Lower lobe of right lung (tissue), 2 donors: ENCODE data around the gene FAM221A. TPM values are rescaled to one million over a fixed set of nuclear protein-coding genes. Genes with fewer than 3 reads are reported as not detected.

ENCODE experiments used
- ATAC-seq, 2 donors: fragments of 200-7000 bp; cut with Tn5 transposase; one replicate each; pipeline ENCODE4 v1.9.1; 2020 to 2022; ENCODE audit warnings: mild to moderate bottlenecking in 2 of 2, moderate library complexity in 2 of 2
- DNase-seq: peaks from one replicate; pipeline ENCODE4 v3.0.0-alpha.2; 2020
- H3K27ac ChIP-seq: fragments of 200-600 bp; one replicate; pipeline ENCODE4 v1.8.0; 2022
- H3K27me3 ChIP-seq: fragments of 200-600 bp; one replicate; pipeline ENCODE4 v1.8.0; 2022; ENCODE audit warnings: low read depth
- H3K36me3 ChIP-seq: fragments of 200-600 bp; one replicate; pipeline ENCODE4 v1.8.0; 2022; ENCODE audit warnings: mild to moderate bottlenecking
- H3K4me1 ChIP-seq: fragments of 200-600 bp; one replicate; pipeline ENCODE4 v1.8.0; 2022
- H3K4me3 ChIP-seq: fragments of 200-600 bp; one replicate; pipeline ENCODE4 v1.8.0; 2022; ENCODE audit warnings: mild to moderate bottlenecking
- H3K9me3 ChIP-seq: fragments of 200-600 bp; one replicate; pipeline ENCODE4 v1.8.0; 2022
- intact Hi-C: fragments of 100-400 bp; cut with DNase I; formaldehyde crosslinking; loops from one replicate; pipeline ENCODE4 v1.11.0; 2022
- total RNA-seq: library from RNA; stranded (reverse); fragmentation: NEBNext Ultra II Directional; extraction: Animal tissue kit (Norgen Biotek cat#: 25700); gene quantifications from one replicate; pipeline ENCODE4 v1.2.1, GENCODE V29; 2021
- TF ChIP-seq, protein P1 (sequence below): fragments of 200-600 bp; IDR thresholded peaks from one replicate; pipeline ENCODE4 v1.8.0; 2022; ENCODE audit warnings: antibody characterized with exemption, mild to moderate bottlenecking
- donor health status: DM: no; HTN: yes; CAD: no; lungs with severe emphysema.

The FAM221A gene
- total RNA-seq, 1 donor from 2014 or later, result 10.3 TPM

DNA sequence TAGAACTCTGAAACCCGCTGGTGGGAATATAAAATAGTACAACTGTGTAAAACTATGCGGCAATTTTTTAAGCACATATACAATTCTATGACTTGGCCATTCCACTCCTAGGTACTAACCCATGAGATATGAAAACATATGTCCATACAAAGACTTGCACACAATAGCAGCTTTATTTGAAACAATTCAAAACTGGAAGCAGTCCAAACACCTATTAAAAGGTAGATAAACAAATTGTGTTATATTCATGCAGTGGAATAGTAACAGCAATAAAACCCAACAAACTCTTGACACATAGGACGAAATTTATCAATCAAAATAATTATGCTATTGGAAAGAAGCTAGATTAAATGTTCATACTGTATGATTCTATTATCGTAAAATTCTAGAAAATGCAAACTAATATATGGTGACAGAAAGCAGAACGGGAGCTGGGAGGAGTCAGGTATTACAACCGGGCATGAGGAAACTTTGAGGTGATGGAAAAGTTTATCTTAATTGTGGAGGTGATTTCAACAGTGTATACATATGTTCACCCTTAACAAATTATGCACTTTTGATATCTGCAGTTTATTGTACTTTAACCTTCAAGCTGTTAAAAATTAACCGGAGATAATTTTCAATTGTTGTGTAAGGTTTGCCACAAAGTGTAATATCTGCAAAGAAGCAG, 29.2 kb downstream of the FAM221A start:
- H3K4me1 ChIP-seq, result no peaks in the 10 kb centered on the region
- no peaks in the 10 kb centered on the region for H3K27me3 ChIP-seq
- H3K4me3 ChIP-seq, result no peak overlapping the region
- intact Hi-C loops, result no loop called here
- peaks cover 5% of the 10 kb centered on the region for H3K9me3 ChIP-seq
- DNase-seq, result no peak
- no peak overlapping the region for H3K27ac ChIP-seq
- TF ChIP-seq, protein P1, sequence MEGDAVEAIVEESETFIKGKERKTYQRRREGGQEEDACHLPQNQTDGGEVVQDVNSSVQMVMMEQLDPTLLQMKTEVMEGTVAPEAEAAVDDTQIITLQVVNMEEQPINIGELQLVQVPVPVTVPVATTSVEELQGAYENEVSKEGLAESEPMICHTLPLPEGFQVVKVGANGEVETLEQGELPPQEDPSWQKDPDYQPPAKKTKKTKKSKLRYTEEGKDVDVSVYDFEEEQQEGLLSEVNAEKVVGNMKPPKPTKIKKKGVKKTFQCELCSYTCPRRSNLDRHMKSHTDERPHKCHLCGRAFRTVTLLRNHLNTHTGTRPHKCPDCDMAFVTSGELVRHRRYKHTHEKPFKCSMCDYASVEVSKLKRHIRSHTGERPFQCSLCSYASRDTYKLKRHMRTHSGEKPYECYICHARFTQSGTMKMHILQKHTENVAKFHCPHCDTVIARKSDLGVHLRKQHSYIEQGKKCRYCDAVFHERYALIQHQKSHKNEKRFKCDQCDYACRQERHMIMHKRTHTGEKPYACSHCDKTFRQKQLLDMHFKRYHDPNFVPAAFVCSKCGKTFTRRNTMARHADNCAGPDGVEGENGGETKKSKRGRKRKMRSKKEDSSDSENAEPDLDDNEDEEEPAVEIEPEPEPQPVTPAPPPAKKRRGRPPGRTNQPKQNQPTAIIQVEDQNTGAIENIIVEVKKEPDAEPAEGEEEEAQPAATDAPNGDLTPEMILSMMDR, result no peak
- H3K36me3 ChIP-seq, result peaks cover 10% of the 10 kb centered on the region
- ATAC-seq, result no peak

DNA sequence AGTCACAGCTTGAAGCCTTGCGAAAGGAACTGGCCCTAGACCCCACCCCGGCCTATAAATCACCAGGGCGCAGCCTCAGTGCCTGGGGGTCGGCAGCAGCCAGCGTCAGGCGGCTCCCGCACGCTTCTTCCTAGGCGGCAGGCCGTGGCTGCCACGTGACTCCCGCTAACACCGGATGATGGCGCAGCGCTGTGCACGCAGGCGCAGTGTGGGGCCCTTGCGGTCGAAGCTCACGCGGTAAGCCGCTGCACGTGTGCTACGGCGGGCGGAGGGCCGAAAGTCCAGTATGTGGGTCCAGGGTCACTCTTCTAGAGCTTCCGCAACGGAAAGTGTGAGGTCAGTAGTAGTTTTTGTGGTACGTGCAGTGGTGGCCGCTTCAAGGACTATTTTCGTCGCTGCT, 30.0 kb downstream of the FAM221A start, which contains the start of gene STK31:
Gene STK31, plus strand, starts transcription at position 220 of the 400 bp plus-strand sequence. Its CDS starts 67 bp downstream, at position 287.
- Histone ChIP-seq H3K36me3 (peaks cover 6% of the 10 kb centered on the region), H3K4me3 (no peak within 1 kb of the TSS), H3K27me3 (no peaks in the 10 kb centered on the region), H3K9me3 (peaks cover 5% of the 10 kb centered on the region), H3K4me1 (no peaks in the 10 kb centered on the region), H3K27ac (no peak within 1 kb of the TSS)
- no peak for DNase-seq
- TF ChIP-seq, protein P1, result no peak
- ATAC-seq, result no peak
- intact Hi-C loops, result loop anchor here (5.0 kb wide), 1 partner anchor 138 kb away; no protein-coding TSS in a partner anchor

DNA sequence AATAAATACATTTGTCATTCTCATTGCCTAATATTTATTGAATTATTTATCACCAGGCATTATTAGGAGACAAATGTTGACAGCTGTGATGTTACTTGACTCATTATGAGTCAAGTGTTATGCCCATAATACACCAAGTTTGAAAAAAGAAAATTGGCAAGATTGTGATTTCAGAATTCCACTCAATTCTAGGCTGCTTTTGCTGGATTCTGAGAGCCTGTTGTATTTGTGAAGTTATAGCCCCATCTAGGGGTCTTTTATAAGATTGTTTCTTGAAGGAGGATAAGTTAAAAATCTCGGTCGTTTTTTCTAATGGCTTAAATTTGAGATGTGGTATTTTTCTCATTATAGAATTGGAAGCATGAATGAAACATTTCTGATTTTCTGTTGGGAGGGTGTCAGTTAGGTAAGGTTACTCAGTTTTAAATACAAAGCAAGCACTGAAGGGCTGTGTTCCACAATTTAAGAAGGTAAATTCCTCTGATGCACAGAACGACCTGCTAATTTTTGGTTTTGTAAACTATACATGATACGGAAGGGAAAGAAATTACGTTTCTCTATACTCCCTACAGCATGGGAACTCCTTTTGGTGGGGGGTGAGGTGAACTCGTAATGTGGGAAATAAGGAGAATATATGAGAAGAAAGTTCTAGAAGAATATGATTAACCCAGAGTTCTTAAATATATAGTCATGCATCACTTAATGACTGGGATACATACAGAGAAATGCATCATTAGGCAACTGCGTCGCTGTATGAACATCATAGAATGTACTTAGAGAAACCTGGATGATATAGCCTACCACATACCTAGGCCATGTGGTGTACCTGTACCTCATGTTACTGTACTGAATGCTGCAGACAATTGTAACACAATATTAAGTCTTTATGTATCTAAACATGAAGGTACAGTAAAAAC, 32.6 kb downstream of the FAM221A start:
- ATAC-seq, result peak; percentile 56 to 76
- TF ChIP-seq, protein P1, result peak; percentile 66
- no peak for DNase-seq

DNA sequence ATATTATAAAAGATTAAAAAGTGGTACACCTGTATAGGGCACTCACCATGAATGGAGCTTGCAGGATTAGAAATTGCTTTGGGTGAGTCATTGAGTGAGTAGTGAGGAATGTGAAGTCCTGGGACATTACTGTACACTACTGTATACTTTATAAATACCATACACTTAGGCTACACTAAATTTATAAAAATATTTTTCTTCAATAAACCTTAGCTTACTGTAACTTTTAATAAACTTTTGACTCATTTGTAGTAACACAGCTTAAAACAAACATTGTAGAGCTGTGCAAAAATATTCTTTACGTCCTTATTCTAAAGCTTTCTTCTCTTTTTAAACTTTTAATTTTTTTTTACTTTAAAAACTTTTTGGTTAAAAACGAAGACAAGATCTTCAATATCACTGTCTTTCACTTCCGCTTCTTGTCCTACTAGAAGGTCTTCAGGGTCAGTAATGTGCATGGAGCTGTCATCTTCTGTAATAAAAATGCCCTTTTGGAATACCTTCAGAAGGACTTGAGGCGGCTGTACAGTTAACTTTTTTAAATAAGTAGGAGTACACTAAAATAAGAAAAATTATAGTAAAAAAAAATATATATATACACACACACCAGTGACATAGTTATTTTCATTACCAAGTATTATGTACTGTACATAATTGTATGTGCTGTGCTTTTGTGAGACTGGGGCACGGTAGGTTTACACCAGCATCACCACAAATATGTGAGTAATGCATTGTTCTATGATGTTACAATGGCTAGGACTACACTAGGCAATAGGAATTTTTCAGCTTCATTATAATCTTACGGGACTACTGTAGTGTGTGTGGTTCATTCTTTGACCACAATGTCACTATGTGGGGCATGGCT, 33.5 kb downstream of the FAM221A start:
- no peak overlapping the region for H3K27ac ChIP-seq
- DNase-seq (no peak), ATAC-seq (peak; percentile 49 to 68)
- H3K27me3 ChIP-seq, result no peaks in the 10 kb centered on the region
- H3K4me1 ChIP-seq, result no peaks in the 10 kb centered on the region
- H3K36me3 ChIP-seq, result no peaks in the 10 kb centered on the region
- intact Hi-C loops, result loop anchor here (5.0 kb wide), 1 partner anchor 141 kb away; no protein-coding TSS in a partner anchor
- H3K4me3 ChIP-seq, result no peak overlapping the region
- TF ChIP-seq, protein P1, result no peak
- no peaks in the 10 kb centered on the region for H3K9me3 ChIP-seq

More for the DNA sequence above, 32.6 kb downstream of the FAM221A start:
- intact Hi-C loops, result loop anchor here (5.0 kb wide), 1 partner anchor 140 kb away; no protein-coding TSS in a partner anchor
- H3K36me3 ChIP-seq, result no peaks in the 10 kb centered on the region
- H3K27ac ChIP-seq, result no peak overlapping the region
- no peaks in the 10 kb centered on the region for H3K4me1 ChIP-seq
- H3K27me3 ChIP-seq, result no peaks in the 10 kb centered on the region
- no peaks in the 10 kb centered on the region for H3K9me3 ChIP-seq
- H3K4me3 ChIP-seq, result no peak overlapping the region

DNA sequence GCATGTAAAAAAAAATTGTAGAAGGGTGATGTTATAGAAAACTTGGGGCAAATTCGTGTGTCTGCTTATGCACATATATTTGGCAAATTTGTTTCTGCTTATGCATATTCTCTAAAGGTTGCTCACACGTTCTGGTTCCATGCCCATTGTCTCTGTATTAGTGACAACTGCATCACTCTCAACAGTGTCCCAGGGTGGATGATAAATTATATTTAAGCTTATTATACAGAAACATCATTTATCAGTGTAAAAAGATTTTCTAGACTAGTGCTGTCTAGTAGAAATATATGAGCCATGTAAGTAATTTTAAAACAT, 34.1 kb downstream of the FAM221A start:
- intact Hi-C loops, result loop anchor here (5.0 kb wide), 1 partner anchor 142 kb away; no protein-coding TSS in a partner anchor
- Histone ChIP-seq H3K36me3 (no peaks in the 10 kb centered on the region), H3K4me3 (no peak overlapping the region), H3K4me1 (no peaks in the 10 kb centered on the region), H3K27me3 (no peaks in the 10 kb centered on the region), H3K9me3 (no peaks in the 10 kb centered on the region), H3K27ac (no peak overlapping the region)
- TF ChIP-seq, protein P1, result no peak
- ATAC-seq, result no peak
- DNase-seq, result no peak
